ENCODE measurements around the gene B4GALT2. TPM values are rescaled to one million over a fixed set of nuclear protein-coding genes. Genes with fewer than 3 reads are reported as not detected.
A peak's percentile ranks its signal among the peaks of the same experiment; 100 is the strongest.

Gene B4GALT2
- total and polyA plus RNA-seq, 2 donors (not counting 1 experiment from before 2014, with no cell fraction given): 4.6 to 6.5 TPM

- TF ChIP-seq, protein P1, sequence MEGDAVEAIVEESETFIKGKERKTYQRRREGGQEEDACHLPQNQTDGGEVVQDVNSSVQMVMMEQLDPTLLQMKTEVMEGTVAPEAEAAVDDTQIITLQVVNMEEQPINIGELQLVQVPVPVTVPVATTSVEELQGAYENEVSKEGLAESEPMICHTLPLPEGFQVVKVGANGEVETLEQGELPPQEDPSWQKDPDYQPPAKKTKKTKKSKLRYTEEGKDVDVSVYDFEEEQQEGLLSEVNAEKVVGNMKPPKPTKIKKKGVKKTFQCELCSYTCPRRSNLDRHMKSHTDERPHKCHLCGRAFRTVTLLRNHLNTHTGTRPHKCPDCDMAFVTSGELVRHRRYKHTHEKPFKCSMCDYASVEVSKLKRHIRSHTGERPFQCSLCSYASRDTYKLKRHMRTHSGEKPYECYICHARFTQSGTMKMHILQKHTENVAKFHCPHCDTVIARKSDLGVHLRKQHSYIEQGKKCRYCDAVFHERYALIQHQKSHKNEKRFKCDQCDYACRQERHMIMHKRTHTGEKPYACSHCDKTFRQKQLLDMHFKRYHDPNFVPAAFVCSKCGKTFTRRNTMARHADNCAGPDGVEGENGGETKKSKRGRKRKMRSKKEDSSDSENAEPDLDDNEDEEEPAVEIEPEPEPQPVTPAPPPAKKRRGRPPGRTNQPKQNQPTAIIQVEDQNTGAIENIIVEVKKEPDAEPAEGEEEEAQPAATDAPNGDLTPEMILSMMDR (IDR thresholded peaks at IDR 0.05): peak; percentile 88
- TF ChIP-seq EZH2 (IDR thresholded peaks at IDR 0.05; ENCODE audit: borderline replicate concordance, insufficient read depth, low read depth, low read length, poor library complexity, severe bottlenecking): no peak
- H3K4me3 Mint-ChIP-seq: no peak overlapping the region
- Histone ChIP-seq H3K27ac (ENCODE audit: low read length in 2 of 2) (no peak overlapping the region), H3K4me3 (ENCODE audit: control extremely low read depth in 1 of 5, extremely low read depth in 1 of 5, insufficient read depth in 1 of 5, low read depth in 2 of 5, low read length in 4 of 5) (no peak overlapping the region), H2AFZ (ENCODE audit: insufficient read depth, low read depth, low read length, poor library complexity, severe bottlenecking) (no peak overlapping the region), H3K4me1 (ENCODE audit: control insufficient read depth in 2 of 2, insufficient read depth in 2 of 2, low read length in 2 of 2) (peaks cover 0 to under 1% of the 10 kb centered on the region in 2 donors), H3K79me2 (ENCODE audit: control insufficient read depth, insufficient read depth, low read length) (no peaks in the 10 kb centered on the region), H3K9ac (ENCODE audit: low read length) (no peak overlapping the region), H3K4me2 (replicated peaks; ENCODE audit: low read depth, low read length, poor library complexity, severe bottlenecking) (no peak overlapping the region), H4K20me1 (ENCODE audit: control insufficient read depth, insufficient read depth, low read length, poor library complexity, severe bottlenecking) (no peaks in the 10 kb centered on the region), H3K27me3 (replicated peaks in 1 of 4; ENCODE audit: control extremely low read depth in 1 of 4, control insufficient read depth in 3 of 4, insufficient read depth in 4 of 4, low read length in 3 of 4) (no peaks in the 10 kb centered on the region), H3K9me3 (ENCODE audit: control extremely low read depth in 1 of 3, control insufficient read depth in 2 of 3, insufficient read depth in 1 of 3, low read length in 2 of 3) (no peaks in the 10 kb centered on the region), H3K36me3 (replicated peaks in 1 of 2; ENCODE audit: control extremely low read depth in 1 of 2, control insufficient read depth in 1 of 2, extremely low read depth in 1 of 2, insufficient read depth in 2 of 2, low read length in 1 of 2) (no peaks in the 10 kb centered on the region)
- ChIA-PET CTCF (interaction anchor here (0.7 to 17.1 kb wide), 24 partner anchors 10 to 810 kb away, joined by 3 to 227 read pairs (median 6); partner anchors contain the start of genes ARTN, ATP6V0B and IPO13), POLR2A (interaction anchor here (0.6 kb wide), 1 partner anchor 46 kb away, joined by 3 read pairs; no protein-coding TSS in a partner anchor)
- intact Hi-C loops (cut with micrococcal nuclease): loop anchor here (1.0 kb wide), 1 partner anchor 507 kb away; no protein-coding TSS in a partner anchor
- H3K4me1 Mint-ChIP-seq: peaks cover under 1% of the 10 kb centered on the region
- H3K27ac Mint-ChIP-seq: no peak overlapping the region
- H3K9me3 Mint-ChIP-seq (ENCODE audit: insufficient read depth): no peaks in the 10 kb centered on the region
- peak; percentile 77 for DNase-seq
- ATAC-seq (ENCODE audit: low read depth): peak; percentile 83
- H3K27me3 Mint-ChIP-seq: no peaks in the 10 kb centered on the region
- WGBS (ENCODE audit: insufficient coverage): 34% methylated on average over 2 of the region's 6 CpGs
These were observed 57.6 kb downstream of the B4GALT2 start for GRCh38 chr1:44036409-44037139.

DNA sequence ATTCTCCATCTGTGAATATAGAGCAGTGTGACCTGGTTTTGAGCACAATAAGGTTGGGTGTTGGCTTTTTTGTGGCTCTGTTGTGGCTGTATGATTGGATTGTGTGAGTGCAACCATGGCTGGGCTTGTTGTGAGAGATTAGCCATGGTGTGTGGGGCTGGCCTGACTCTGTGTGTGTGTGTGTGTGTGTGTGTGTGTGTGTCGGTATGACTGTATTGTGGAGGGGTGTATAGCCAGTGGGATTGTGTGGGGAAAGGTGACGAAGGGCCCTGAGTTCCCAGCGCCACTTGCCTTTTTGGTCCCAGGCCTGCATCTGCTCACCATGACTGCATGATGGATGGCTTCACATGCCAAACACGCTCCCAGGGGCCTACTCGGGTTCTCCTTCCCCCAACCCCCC lies 58.1 kb downstream of the B4GALT2 start:
- Histone ChIP-seq H3K9ac (ENCODE audit: low read length) (no peak overlapping the region), H3K36me3 (replicated peaks in 1 of 2; ENCODE audit: control extremely low read depth in 1 of 2, control insufficient read depth in 1 of 2, extremely low read depth in 1 of 2, insufficient read depth in 2 of 2, low read length in 1 of 2) (no peaks in the 10 kb centered on the region), H3K9me3 (ENCODE audit: control extremely low read depth in 1 of 3, control insufficient read depth in 2 of 3, insufficient read depth in 1 of 3, low read length in 2 of 3) (no peaks in the 10 kb centered on the region), H3K27ac (ENCODE audit: low read length in 2 of 2) (no peak overlapping the region), H4K20me1 (ENCODE audit: control insufficient read depth, insufficient read depth, low read length, poor library complexity, severe bottlenecking) (no peaks in the 10 kb centered on the region), H3K4me3 (ENCODE audit: control extremely low read depth in 1 of 5, extremely low read depth in 1 of 5, insufficient read depth in 1 of 5, low read depth in 2 of 5, low read length in 4 of 5) (no peak overlapping the region), H3K4me2 (replicated peaks; ENCODE audit: low read depth, low read length, poor library complexity, severe bottlenecking) (no peak overlapping the region), H3K79me2 (ENCODE audit: control insufficient read depth, insufficient read depth, low read length) (no peaks in the 10 kb centered on the region), H2AFZ (ENCODE audit: insufficient read depth, low read depth, low read length, poor library complexity, severe bottlenecking) (no peak overlapping the region), H3K27me3 (replicated peaks in 1 of 4; ENCODE audit: control extremely low read depth in 1 of 4, control insufficient read depth in 3 of 4, insufficient read depth in 4 of 4, low read length in 3 of 4) (no peaks in the 10 kb centered on the region), H3K4me1 (ENCODE audit: control insufficient read depth in 2 of 2, insufficient read depth in 2 of 2, low read length in 2 of 2) (no peaks in the 10 kb centered on the region)
- 84% methylated on average over 3 of the region's 5 CpGs for WGBS (ENCODE audit: insufficient coverage)
- ATAC-seq (ENCODE audit: low read depth) (no peak), DNase-seq (no peak)
- H3K27me3 Mint-ChIP-seq: no peaks in the 10 kb centered on the region
- no peak overlapping the region for H3K4me3 Mint-ChIP-seq
- ChIA-PET POLR2A (interaction anchor here (0.6 kb wide), 1 partner anchor 46 kb away, joined by 3 read pairs; no protein-coding TSS in a partner anchor), CTCF (interaction anchor here (0.7 to 17.1 kb wide), 23 partner anchors 10 to 810 kb away, joined by 3 to 227 read pairs (median 6); partner anchors contain the start of genes ARTN, ATP6V0B and IPO13)
- H3K4me1 Mint-ChIP-seq: no peaks in the 10 kb centered on the region
- intact Hi-C loops (cut with micrococcal nuclease): no loop called here
- no peak overlapping the region for H3K27ac Mint-ChIP-seq
- no peaks in the 10 kb centered on the region for H3K9me3 Mint-ChIP-seq (ENCODE audit: insufficient read depth)
- TF ChIP-seq EZH2 (IDR thresholded peaks at IDR 0.05; ENCODE audit: borderline replicate concordance, insufficient read depth, low read depth, low read length, poor library complexity, severe bottlenecking): no peak
- TF ChIP-seq, protein P1 (IDR thresholded peaks at IDR 0.05): no peak
